Fibroblast of skin of left biceps (primary cell): ENCODE data around the gene MKLN1.

Experiments
- DNase-seq, 2 experiments: peaks; one replicate each; pipeline ENCODE4 v3.0.0-alpha.2; 2013; ENCODE audit warnings: low read depth in 2 of 2

MKLN1 gene

DNA sequence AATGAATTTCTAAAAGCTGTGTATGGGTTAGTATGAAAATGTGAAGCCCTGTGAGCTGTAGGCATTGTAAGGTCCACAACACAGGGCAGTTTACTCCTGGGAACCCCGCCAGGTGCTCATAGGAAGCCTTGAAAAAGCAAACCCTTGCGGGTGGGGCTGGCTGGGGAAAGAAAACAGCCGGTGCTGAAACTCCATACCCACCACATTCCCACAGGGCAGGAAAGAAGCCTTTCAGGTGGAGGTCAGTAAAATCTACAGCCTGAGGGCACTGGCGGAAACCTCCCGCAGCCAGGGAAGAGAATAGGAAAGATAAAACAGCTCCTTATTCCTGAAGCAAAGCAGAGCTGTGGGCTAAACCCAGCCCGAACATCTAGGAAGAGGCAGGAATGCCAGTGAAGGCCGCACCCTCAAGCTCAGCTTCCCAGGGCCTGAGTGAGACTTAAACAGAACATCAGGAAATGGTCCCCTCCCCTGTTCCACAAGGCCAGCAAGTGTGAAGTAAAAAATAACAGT, 194.0 kb downstream of the MKLN1 start:
- no peak for DNase-seq

DNA sequence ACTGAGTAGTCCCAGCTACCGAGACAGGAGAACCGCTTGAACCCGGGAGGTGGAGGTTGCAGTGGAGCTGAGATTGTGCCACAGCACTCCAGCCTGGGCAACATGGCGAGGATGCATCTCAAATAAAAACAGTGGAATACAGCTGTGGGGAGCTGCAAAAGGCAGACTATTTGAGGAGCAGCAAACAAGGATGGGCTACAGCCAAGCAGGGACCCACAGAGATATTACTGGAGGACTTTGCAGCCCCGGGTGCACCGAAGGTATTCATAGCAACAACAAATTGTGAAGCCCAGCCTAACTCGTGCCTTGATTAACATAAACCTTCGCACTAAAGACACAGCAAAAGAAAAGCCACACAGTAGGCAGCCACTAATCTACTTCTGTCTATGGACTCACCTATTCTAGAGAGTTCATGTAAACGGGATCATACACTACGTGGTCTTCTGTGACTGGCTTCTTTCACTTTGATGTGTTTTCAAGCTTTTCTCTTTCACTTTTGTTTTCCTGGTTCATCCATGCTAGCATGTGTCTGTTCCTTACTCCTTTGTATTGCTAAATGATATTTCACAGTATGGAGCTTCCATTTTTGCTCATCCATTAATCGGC, 194.8 kb downstream of the MKLN1 start:
- no peak for DNase-seq

- no peak for DNase-seq
Measured at GRCh38 chr7:131524115-131524514, 196.4 kb downstream of the MKLN1 start.

DNA sequence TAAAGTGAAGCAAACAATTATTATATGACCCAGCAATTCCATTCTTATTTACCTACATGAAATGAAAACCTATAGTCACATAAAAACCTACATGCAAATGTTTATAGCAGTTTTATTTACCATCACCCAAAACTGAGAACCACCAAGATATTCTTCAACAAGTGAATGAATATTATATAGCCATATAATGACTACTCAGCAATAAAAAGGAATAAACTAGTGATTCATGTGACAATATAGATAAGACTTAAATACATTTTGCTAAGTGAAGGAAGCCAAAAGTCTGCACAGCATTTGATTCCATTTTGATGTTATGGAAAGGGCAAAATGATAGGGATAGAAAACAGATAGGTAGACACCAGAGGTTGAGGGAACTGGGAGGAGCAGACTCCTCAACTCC, 197.0 kb downstream of the MKLN1 start:
- no peak for DNase-seq

- no peak for DNase-seq
Measured at GRCh38 chr7:131525820-131526219, 198.1 kb downstream of the MKLN1 start.

DNA sequence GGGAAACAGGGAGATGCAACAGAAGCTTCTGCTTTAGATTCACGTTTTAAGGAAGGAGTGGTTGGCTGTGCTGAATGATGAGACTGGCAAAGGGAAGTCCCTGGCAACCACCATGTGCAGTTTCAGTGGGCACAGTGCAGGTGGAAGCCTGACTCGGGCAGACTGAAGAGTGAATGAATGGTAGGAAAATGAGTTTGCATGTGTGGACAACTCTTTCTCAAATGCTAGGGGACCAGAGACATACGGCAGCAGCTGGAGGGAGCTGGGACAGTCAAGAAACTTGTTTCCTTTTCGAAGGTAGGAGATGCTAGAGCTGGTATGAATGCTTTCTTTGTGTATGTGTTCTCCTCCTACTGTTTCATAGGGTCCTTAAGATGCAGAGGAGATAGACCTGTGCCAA, 199.8 kb downstream of the MKLN1 start:
- no peak for DNase-seq

- DNase-seq, result no peak
Measured at GRCh38 chr7:131529179-131529578, 201.5 kb downstream of the MKLN1 start.

DNA sequence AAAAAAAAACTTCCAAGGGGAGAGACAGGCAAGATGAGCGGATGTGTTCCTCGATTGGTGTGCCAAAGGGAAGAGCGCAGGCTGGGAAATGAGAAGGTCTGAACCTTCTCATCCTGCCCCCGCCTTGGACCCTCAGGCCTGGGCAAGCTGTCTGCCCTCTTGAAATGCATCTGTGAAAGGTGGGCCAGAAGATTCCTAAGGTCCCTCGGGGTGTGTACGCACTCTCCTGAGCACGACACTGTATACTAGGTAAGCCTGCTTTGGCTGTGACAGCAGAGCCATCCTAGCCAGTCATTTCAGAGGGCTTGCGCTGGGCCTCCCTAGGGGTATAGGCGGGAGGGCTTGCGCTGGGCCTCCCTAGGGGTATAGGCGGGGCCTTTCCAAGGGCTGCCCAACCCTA, 201.9 kb downstream of the MKLN1 start:
- DNase-seq, result no peak

GRCh38 chr7:131530137-131530536, 202.5 kb downstream of the MKLN1 start:
- no peak for DNase-seq

DNA sequence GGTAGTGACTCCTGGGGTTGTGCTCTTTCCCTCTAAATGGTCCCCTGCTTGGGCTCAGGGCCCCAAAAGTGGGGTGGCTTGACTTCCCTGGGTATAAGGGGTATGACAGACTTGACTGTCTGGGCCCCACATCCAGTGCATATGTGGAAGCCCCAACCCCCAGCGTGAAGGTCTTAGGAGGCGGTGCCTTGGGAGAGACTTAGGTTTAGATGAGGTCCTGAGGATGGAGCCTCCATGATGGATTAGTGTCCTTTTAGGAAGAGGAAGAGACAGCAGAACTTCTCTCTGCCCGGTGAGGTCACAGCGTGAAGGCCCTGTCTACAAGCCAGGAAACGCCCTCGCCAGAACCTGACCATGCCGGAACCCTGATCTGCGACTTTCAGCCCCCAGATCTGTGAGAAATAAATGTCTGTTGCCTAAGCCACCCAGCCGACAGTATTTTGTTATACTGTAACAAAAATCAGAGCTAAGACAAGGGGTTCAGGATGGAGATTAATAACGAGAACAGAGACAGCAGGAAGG, 205.0 kb downstream of the MKLN1 start:
- no peak for DNase-seq

GRCh38 chr7:131533151-131533559, 205.5 kb downstream of the MKLN1 start:
- no peak for DNase-seq

- no peak for DNase-seq
Measured at GRCh38 chr7:131533566-131534561, 206.2 kb downstream of the MKLN1 start.

GRCh38 chr7:131536361-131536849, 208.7 kb downstream of the MKLN1 start:
- no peak for DNase-seq

DNA sequence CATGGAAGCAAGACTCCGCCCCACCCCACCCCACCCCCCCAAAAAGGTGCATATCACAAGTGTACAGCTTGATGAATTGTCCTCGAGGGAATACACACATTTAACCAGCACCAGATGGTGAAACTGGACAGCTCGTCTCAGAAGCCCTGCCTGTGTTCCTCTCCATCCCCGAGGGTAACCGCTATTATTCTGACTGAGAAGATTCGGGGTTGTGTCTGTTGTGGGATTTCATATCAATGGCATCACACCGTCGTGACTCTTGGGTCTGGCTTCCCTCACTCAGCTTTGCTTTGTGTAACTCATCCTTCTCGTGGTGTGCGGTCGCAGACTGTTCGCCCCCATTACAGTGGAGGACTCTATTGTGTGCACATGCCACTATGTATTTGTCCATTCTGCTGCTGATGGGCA, 209.9 kb downstream of the MKLN1 start:
- DNase-seq, result peak; percentile 58 to 59

DNA sequence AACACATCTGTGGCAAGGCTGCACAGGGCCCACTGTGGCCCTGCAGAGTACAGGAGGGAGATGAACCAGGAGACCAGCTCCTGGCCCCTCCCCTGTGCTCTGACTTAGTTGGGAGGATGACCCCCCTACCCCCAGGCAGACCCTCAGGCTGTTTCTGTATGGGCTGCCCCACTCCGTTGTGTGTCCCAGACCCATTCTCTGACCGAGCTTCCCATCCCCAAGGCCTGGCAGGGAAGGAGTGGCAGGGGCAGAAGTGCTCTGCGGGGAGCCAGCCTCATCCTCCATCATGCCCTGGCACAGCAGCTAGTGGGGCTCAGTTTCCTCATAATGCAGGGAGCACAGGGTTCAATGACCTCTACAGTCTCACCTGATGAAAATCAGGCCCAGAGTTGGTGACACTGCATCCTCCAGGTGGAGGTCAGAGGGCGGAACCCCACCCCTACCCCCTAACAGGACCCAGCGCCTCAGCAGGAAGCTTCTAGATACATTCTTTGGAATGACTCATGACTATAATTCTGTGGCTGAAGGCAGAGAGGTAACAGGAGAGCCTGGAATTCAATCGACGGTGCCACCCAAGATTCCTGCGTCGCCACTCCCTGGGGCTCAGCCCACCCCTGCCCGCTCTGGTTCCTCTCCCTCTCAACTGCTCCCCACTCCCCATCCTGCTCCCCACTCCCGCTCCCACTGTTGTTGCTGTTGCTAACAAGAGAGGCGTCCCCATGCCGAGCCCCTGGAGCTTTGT, 210.6 kb downstream of the MKLN1 start:
- no peak for DNase-seq

DNA sequence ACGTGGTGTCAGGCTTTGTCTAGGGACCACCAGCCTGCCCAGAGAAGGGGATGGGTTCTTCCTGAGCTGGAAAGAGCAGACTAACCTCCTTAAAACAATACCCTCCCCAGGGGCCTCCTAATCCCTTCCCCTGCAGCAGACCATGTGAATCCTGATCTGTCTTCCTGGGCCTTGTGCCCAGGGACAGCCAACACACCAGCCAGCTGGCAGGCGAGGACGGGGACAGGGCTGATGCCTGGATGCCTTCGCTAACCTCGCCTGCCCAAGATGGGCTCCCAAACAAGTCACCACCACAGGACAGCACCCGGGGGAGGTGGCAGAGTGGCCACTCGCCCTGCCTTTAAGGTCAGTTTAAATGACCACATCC, 211.1 kb downstream of the MKLN1 start:
- no peak for DNase-seq

DNA sequence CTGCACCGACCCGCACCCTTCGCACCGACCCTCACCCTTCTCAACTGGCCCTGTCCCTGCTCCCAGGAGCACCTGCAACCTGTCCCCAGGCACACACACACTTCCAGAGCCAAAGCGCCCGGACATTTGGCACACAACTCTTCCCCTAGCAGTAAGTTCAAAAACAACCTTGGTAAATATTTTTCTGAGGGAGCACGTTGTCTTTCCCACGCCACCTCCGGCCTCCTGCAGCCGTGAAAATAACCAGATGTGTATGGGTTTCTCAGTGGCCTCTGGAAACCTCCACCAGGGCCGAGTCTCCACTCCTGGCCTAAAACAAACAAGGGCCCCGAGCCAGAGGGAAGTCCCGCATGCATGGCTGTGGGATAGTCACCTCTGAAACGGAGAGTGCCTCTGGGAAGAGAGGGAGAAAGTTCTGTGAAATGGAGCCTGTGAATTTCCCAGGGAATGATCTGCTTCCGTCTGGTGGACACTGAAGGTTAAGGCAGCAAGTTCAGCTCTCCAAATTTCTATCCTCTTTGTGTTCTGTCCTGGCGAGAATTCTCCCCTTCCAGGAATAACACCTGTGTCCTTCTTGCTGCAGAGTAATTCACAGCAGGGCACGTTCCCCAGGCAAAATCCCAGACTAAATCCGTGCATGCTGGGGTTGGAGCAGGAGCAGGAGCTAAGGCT, 213.0 kb downstream of the MKLN1 start:
- DNase-seq, result no peak

GRCh38 chr7:131543298-131543697, 215.6 kb downstream of the MKLN1 start:
- DNase-seq, result no peak

DNA sequence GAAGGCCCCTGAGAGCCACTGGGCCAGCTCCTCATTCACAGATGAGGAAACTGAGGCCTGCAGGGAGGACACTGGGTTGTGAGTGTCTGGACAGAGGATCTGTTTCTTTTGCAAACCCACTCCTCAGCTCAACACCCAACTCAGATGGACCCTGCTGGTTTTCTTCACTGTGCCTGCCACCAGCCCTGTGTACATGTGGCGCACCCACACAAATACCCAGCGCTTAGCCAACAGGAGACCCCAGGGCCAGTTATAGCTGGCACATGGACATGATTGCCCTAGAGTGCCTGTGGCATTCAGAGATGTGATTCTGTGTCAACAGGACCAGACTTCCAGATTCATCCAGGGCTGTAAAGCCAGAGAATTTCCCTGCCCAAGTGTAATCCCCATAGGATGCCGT, 216.3 kb downstream of the MKLN1 start:
- DNase-seq, result no peak

GRCh38 chr7:131544449-131545301, 217.0 kb downstream of the MKLN1 start:
- no peak for DNase-seq
